Vagina (tissue), 2 donors: ENCODE measurements around the gene SPTLC1.

ENCODE experiments used
- CTCF ChIP-seq, 3 experiments: fragments of 450-650 bp in 2 of 3; fragments of 200-600 bp in 1 of 3; sonication (generic) in 1 of 3; IDR thresholded peaks; one replicate each; pipeline ENCODE4 v1.5.1; 2017 to 2019; ENCODE audit warnings: antibody characterized with exemption in 3 of 3, mild to moderate bottlenecking in 2 of 3, moderate library complexity in 2 of 3
- POLR2A ChIP-seq, 2 donors: fragments of 450-650 bp; IDR thresholded peaks; one replicate each; pipeline ENCODE4 v1.6.1; 2017; ENCODE audit warnings: antibody characterized with exemption in 2 of 2, mild to moderate bottlenecking in 2 of 2, moderate library complexity in 2 of 2
- POLR2AphosphoS5 ChIP-seq, 2 donors: sonication (generic); formaldehyde crosslinking; IDR thresholded peaks; one replicate each; pipeline ENCODE4 v1.9.0; 2017; ENCODE audit warnings: antibody characterized with exemption in 2 of 2, mild to moderate bottlenecking in 2 of 2, low read depth in 1 of 2; ENCODE audit not compliant: insufficient read depth in 1 of 2

GRCh38 chr9:92036411-92036746 lies 78.8 kb downstream of the SPTLC1 start:
- TF ChIP-seq POLR2AphosphoS5 (IDR thresholded peaks at IDR 0.05; ENCODE audit: insufficient read depth in 1 of 2, low read depth in 1 of 2) (no peak), POLR2A (IDR thresholded peaks at IDR 0.05) (no peak), CTCF (IDR thresholded peaks at IDR 0.05) (no peak)
